ENCODE results near the gene SAA4.
"Not testable (repeated sequence)": the region's sequence is repeated elsewhere in the genome, so short reads cannot be mapped to it uniquely, and the experiment has no call there.

The SAA4 gene

DNA sequence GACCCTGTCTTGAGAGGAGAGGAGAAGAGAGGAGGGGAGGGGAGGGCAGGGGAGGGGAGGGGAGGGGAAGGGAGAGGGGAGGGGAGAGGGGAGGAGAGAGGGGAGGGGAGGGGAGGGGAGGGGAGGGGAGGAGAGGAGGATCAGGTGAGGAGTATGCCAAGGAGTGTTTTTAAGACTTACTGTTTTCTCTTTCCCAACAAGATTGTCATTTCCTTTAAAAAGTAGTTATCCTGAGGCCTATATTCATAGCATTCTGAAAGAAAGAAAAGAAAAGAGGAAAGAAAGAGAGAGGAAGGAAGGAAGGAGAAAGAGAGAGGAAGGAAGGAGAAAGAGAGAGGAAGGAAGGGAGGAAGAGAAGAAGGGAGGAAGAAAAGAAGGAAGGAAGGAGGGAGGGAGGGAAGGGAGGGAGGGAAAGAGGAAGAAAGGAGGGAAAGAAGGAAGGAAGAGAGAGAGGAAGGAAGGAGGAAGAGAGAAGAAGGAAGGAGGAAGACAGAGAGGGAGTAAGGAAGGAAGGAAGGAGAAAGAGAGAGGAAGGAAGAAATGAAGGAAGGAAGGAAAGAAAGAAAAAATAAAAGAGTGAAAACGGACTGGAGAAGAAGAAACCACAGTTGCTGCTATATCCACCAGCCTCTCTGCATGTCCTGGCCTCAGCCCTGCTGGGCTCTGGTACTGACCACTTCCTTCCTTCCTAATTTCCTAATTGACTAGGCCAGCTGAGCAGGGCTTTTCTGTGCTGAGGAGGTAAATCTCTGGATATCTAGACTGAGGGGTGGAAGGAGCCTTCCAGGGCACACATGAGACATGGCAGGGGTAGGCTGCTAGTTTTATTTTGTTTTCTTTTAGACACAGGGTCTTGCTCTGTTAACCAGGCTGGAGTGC is 28.3 kb upstream of the SAA4 start:
- H3K27me3 ChIP-seq (ENCODE audit: low read depth, low read length) = no peaks in the 10 kb centered on the region
- no peak overlapping the region for H3K27ac ChIP-seq (ENCODE audit: low read length)
- H3K9me3 ChIP-seq (ENCODE audit: control insufficient read depth in 1 of 2, low read length in 2 of 2) = no peaks in the 10 kb centered on the region
- H3K36me3 ChIP-seq (ENCODE audit: control insufficient read depth in 1 of 2, insufficient read depth in 2 of 2, low read length in 2 of 2) = no peaks in the 10 kb centered on the region
- H3K4me1 ChIP-seq (ENCODE audit: control insufficient read depth in 1 of 2, insufficient read depth in 2 of 2, low read length in 2 of 2) = no peaks in the 10 kb centered on the region
- H3K4me3 ChIP-seq (ENCODE audit: low read depth in 1 of 2, low read length in 2 of 2) = no peak overlapping the region

DNA sequence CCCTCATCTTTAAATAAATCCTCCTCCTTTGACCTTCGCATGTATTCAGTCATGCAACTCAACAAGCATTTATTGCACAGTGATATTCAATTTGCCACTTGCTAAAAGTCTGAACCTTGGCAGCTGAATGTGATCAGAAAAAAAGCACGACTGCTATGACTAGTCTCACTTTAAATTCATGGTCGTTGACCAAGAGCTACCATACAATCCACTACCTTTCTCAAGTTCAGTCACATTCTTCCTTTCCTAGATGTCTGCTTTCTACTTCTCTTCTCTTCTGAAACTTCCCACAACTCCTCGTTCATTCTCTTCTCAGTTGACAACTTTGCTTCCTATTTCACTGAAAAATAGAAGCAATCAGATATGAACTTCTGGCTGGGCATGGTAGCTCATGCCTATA is 27.4 kb upstream of the SAA4 start:
- Histone ChIP-seq H3K27me3 (ENCODE audit: low read depth, low read length) (no peaks in the 10 kb centered on the region), H3K4me1 (ENCODE audit: control insufficient read depth in 1 of 2, insufficient read depth in 2 of 2, low read length in 2 of 2) (no peaks in the 10 kb centered on the region), H3K9me3 (ENCODE audit: control insufficient read depth in 1 of 2, low read length in 2 of 2) (no peaks in the 10 kb centered on the region), H3K36me3 (ENCODE audit: control insufficient read depth in 1 of 2, insufficient read depth in 2 of 2, low read length in 2 of 2) (no peaks in the 10 kb centered on the region), H3K27ac (ENCODE audit: low read length) (no peak overlapping the region), H3K4me3 (ENCODE audit: low read depth in 1 of 2, low read length in 2 of 2) (no peak overlapping the region)

DNA sequence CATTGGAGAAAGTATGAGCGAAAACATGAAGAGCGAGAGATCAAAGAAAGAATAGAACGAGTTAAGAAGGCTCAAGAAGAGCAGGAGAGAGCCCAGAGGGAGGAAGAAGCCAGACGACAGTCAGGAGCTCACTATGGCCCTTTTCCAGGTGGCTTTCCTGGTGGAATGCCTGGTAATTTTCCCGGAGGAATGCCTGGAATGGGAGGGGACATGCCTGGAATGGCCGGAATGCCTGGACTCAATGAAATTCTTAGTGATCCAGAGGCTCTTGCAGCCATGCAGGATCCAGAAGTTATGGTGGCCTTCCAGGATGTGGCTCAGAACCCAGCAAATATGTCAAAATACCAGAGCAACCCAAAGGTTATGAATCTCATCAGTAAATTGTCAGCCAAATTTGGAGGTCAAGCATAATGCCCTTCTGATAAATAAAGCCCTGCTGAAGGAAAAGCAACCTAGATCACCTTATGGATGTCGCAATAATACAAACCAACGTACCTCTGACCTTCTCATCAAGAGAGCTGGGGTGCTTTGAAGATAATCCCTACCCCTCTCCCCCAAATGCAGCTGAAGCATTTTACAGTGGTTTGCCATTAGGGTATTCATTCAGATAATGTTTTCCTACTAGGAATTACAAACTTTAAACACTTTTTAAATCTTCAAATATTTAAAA is 26.2 kb upstream of the SAA4 start:
- not testable (repeated sequence) for H3K27me3 ChIP-seq (ENCODE audit: low read depth, low read length); H3K9me3 ChIP-seq (ENCODE audit: control insufficient read depth in 1 of 2, low read length in 2 of 2); H3K36me3 ChIP-seq (ENCODE audit: control insufficient read depth in 1 of 2, insufficient read depth in 2 of 2, low read length in 2 of 2); H3K4me1 ChIP-seq (ENCODE audit: control insufficient read depth in 1 of 2, insufficient read depth in 2 of 2, low read length in 2 of 2); H3K27ac ChIP-seq (ENCODE audit: low read length); H3K4me3 ChIP-seq (ENCODE audit: low read depth in 1 of 2, low read length in 2 of 2)

DNA sequence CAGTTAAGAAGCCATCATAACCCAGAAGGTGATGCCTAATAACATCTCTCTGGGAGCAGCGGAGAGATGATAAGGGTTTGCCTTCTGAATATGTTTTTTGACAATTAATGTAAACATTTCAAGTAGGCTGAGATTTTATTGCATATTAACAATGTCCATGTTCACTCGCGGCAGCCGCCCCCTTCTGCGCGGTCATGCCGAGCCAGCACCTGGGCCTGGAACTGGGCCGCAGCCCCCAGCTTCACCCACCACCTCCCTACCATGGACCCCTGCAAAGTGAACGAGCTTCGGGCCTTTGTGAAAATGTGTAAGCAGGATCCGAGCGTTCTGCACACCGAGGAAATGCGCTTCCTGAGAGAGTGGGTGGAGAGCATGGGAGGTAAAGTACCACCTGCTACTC is 25.1 kb upstream of the SAA4 start:
- H3K27ac ChIP-seq (ENCODE audit: low read length) = no peak overlapping the region
- H3K4me1 ChIP-seq (ENCODE audit: control insufficient read depth in 1 of 2, insufficient read depth in 2 of 2, low read length in 2 of 2) = no peaks in the 10 kb centered on the region
- H3K36me3 ChIP-seq (ENCODE audit: control insufficient read depth in 1 of 2, insufficient read depth in 2 of 2, low read length in 2 of 2) = no peaks in the 10 kb centered on the region
- H3K27me3 ChIP-seq (ENCODE audit: low read depth, low read length) = no peaks in the 10 kb centered on the region
- H3K9me3 ChIP-seq (ENCODE audit: control insufficient read depth in 1 of 2, low read length in 2 of 2) = no peaks in the 10 kb centered on the region
- no peak overlapping the region for H3K4me3 ChIP-seq (ENCODE audit: low read depth in 1 of 2, low read length in 2 of 2)

DNA sequence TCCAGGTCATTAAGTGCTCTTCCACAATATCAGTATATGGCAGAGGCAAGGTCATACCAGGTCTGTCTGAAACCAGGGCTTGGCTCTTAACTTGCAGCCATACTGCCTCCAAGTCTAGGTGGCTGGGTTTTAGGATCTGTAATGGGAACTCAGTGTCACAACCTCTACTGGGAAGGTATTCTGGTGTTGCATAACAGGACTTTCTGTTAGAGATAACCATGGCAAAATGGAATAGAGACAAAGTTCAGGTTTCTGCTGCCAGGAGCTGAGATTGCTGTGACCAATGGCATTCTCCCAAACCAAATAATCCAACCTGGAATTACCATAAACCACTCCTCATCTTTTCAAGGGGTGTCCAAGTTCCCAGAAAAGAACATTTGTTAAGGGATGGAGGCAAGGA is 22.7 kb upstream of the SAA4 start:
- Histone ChIP-seq H3K27me3 (ENCODE audit: low read depth, low read length) (no peaks in the 10 kb centered on the region), H3K27ac (ENCODE audit: low read length) (no peak overlapping the region)

DNA sequence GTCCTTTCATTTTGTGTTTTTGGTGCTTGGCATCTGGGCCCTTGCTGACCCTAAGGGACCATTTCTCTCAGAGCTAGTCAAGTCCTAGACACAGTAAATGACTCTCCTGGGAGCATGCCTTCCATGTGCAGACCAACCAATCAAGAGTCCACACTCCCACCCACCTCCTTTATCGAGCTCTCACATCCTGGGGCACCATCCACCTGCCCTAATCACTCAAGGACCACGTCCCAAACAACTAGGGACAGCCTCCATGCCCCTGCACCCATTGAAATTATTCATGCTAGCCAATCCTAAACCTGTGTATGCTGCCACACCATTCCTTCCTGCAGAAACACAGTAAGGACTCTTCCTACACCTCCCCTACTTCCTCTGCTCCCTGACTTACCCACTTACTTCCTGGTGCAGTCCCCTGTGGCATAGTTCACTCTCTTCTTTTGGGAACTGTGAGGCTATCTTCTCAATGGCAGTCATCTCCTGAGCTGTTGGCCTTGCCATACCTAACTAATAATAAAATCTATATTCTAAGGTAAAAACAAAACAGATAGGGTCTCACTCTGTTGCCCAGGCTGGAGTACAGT is 18.3 kb upstream of the SAA4 start:
- no peaks in the 10 kb centered on the region for H3K36me3 ChIP-seq (ENCODE audit: control insufficient read depth in 1 of 2, insufficient read depth in 2 of 2, low read length in 2 of 2)
- H3K9me3 ChIP-seq (ENCODE audit: control insufficient read depth in 1 of 2, low read length in 2 of 2) = no peaks in the 10 kb centered on the region
- H3K27me3 ChIP-seq (ENCODE audit: low read depth, low read length) = no peaks in the 10 kb centered on the region
- H3K4me3 ChIP-seq (ENCODE audit: low read depth in 1 of 2, low read length in 2 of 2) = no peak overlapping the region
- H3K27ac ChIP-seq (ENCODE audit: low read length) = no peak overlapping the region
- H3K4me1 ChIP-seq (ENCODE audit: control insufficient read depth in 1 of 2, insufficient read depth in 2 of 2, low read length in 2 of 2) = no peaks in the 10 kb centered on the region

More for the DNA sequence above, 22.7 kb upstream of the SAA4 start:
- no peak overlapping the region for H3K4me3 ChIP-seq (ENCODE audit: low read depth in 1 of 2, low read length in 2 of 2)
- H3K4me1 ChIP-seq (ENCODE audit: control insufficient read depth in 1 of 2, insufficient read depth in 2 of 2, low read length in 2 of 2) = no peaks in the 10 kb centered on the region
- no peaks in the 10 kb centered on the region for H3K9me3 ChIP-seq (ENCODE audit: control insufficient read depth in 1 of 2, low read length in 2 of 2)
- no peaks in the 10 kb centered on the region for H3K36me3 ChIP-seq (ENCODE audit: control insufficient read depth in 1 of 2, insufficient read depth in 2 of 2, low read length in 2 of 2)

DNA sequence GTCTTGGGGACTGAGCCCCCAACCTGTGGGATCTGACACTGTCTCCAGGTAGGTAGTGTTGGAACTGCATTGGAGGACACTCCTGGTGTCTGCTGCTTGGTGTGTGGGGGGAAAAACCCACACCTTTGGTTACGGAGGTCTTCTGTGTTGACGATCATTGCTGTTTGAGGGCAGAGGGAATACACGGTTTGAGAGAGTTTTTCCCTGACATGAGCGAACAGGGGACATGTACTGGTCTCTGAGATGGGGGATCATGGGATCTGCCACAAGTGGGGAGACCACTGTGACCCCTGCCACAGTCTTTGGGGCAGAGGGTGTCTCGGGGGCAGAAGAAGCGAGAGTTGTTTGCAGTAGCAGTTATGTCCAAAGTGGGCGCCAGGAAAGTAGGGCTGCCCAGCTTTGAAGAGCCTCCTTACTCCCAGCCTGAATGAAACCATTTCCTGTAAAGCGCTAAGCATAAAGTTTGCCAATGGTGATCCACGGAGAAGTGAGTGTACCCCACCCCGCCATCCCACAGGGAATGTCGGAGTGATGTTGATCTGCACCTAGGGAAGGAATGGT is 17.3 kb upstream of the SAA4 start:
- Histone ChIP-seq H3K36me3 (ENCODE audit: control insufficient read depth in 1 of 2, insufficient read depth in 2 of 2, low read length in 2 of 2) (no peaks in the 10 kb centered on the region), H3K27ac (ENCODE audit: low read length) (no peak overlapping the region), H3K9me3 (ENCODE audit: control insufficient read depth in 1 of 2, low read length in 2 of 2) (no peaks in the 10 kb centered on the region), H3K27me3 (ENCODE audit: low read depth, low read length) (no peaks in the 10 kb centered on the region), H3K4me1 (ENCODE audit: control insufficient read depth in 1 of 2, insufficient read depth in 2 of 2, low read length in 2 of 2) (no peaks in the 10 kb centered on the region), H3K4me3 (ENCODE audit: low read depth in 1 of 2, low read length in 2 of 2) (no peak overlapping the region)

DNA sequence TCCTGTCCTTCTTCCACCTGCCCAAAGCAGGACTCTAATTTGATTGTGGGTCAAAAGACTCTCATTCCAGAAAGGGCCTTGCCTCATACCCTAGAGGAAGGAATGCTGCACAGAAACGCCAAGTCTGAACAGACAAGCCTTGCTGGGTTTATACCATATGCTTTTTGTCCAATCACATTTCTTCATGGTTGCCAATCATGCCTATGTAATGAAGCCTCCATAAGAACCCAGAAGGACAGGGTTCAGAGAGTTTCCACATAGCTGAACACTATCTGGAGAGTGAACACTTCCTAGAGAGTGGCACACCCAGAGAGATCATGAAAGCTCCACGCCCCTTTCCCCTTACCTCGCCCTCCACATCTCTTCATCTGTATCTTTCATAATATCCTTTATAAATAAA is 16.6 kb upstream of the SAA4 start:
- H3K4me3 ChIP-seq (ENCODE audit: low read depth in 1 of 2, low read length in 2 of 2) = no peak overlapping the region
- H3K27ac ChIP-seq (ENCODE audit: low read length) = no peak overlapping the region
- no peaks in the 10 kb centered on the region for H3K27me3 ChIP-seq (ENCODE audit: low read depth, low read length)
- no peaks in the 10 kb centered on the region for H3K36me3 ChIP-seq (ENCODE audit: control insufficient read depth in 1 of 2, insufficient read depth in 2 of 2, low read length in 2 of 2)
- H3K9me3 ChIP-seq (ENCODE audit: control insufficient read depth in 1 of 2, low read length in 2 of 2) = no peaks in the 10 kb centered on the region
- H3K4me1 ChIP-seq (ENCODE audit: control insufficient read depth in 1 of 2, insufficient read depth in 2 of 2, low read length in 2 of 2) = no peaks in the 10 kb centered on the region

DNA sequence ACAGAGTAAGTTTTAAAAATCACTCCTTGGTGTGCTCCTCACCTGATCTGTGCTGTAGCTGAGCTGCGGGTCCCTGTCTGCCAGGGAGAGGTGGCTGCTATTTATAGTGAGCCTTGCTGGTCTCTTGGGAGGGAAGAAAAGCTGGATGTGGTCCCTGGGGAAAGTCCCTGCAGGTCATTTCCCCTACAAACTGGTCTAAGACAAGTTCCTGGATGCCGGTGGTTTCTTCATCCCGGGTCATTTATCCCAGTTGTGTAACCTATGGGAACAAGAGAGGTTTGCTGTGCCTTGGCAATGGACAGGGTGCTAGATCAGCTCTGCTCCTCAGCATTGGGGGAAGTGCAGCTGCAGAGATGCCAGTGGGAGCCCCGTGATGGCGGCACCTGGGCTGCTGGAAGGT is 12.0 kb upstream of the SAA4 start, which contains the start of gene SAA2:
Gene SAA2 (minus strand): TSS at position 108 of the 400 bp plus-strand sequence. CDS start 657 bp downstream, outside the sequence.
- H3K27ac ChIP-seq (ENCODE audit: low read length) = no peak within 1 kb of the TSS
- H3K4me1 ChIP-seq (ENCODE audit: control insufficient read depth in 1 of 2, insufficient read depth in 2 of 2, low read length in 2 of 2) = no peaks in the 10 kb centered on the region
- H3K4me3 ChIP-seq (ENCODE audit: low read depth in 1 of 2, low read length in 2 of 2) = no peak within 1 kb of the TSS
- H3K27me3 ChIP-seq (ENCODE audit: low read depth, low read length) = no peaks in the 10 kb centered on the region
- H3K36me3 ChIP-seq (ENCODE audit: control insufficient read depth in 1 of 2, insufficient read depth in 2 of 2, low read length in 2 of 2) = no peaks in the 10 kb centered on the region
- H3K9me3 ChIP-seq (ENCODE audit: control insufficient read depth in 1 of 2, low read length in 2 of 2) = no peaks in the 10 kb centered on the region

DNA sequence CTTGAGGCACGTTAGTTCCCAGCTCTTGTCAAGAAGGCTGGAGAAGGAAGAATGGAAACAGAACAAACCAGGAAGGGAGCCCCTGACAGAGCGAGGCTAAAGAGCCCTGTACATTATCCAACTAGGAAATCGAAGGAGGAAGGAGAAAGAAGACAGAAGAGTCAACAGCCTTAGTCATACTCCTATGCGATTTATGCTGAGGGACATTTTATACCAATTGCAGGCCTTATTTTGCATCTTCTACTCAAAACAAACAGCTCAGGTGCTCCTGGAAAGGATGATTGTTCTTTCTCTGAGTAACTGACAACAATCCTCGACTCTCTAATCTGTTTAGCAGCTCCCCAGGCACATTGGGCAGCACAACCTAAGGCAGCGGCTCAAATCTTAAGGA is 10.6 kb upstream of the SAA4 start:
- not testable (repeated sequence) for H3K27ac ChIP-seq (ENCODE audit: low read length); H3K9me3 ChIP-seq (ENCODE audit: control insufficient read depth in 1 of 2, low read length in 2 of 2); H3K36me3 ChIP-seq (ENCODE audit: control insufficient read depth in 1 of 2, insufficient read depth in 2 of 2, low read length in 2 of 2); H3K4me1 ChIP-seq (ENCODE audit: control insufficient read depth in 1 of 2, insufficient read depth in 2 of 2, low read length in 2 of 2); H3K27me3 ChIP-seq (ENCODE audit: low read depth, low read length); H3K4me3 ChIP-seq (ENCODE audit: low read depth in 1 of 2, low read length in 2 of 2)

DNA sequence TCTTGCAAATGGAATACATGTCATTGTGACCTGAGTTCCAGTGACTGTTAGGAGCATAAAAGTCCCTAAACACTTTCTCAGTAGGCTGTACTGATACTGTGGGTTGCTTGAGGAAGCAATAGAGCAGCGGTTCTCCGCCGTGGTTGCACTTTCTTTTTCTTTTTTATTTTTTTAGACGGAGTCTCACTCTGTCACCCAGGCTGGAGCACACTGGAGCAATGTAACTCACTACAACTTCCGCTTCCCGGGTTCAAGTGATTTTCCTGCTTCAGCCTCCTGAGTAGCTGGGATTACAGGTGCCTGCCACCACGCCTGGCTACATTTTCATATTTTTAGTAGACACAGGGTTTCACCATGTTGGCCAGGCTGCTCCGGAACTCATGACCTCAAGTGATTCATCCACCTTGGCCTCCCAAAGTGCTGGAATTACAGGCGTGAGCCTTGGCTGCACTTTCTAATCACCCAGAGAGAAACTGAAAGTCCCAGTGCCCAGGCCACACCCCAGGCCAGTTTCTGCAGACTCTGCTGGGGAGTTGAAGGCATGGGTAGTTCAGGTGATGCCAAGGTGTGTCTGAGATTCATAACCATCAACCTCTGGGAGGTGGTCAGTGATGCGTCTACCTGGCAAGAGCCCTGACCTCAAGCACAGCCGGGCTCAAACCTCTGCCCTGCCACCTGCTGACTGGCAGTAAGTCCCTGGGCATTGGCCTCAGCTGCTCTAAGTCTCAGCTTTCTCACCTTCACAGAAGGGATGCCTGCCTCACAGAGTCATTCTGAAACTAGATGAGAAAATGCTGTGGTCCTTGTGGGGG is 10.0 kb upstream of the SAA4 start:
- not testable (repeated sequence) for H3K4me1 ChIP-seq (ENCODE audit: control insufficient read depth in 1 of 2, insufficient read depth in 2 of 2, low read length in 2 of 2); H3K36me3 ChIP-seq (ENCODE audit: control insufficient read depth in 1 of 2, insufficient read depth in 2 of 2, low read length in 2 of 2); H3K27me3 ChIP-seq (ENCODE audit: low read depth, low read length); H3K9me3 ChIP-seq (ENCODE audit: control insufficient read depth in 1 of 2, low read length in 2 of 2); H3K27ac ChIP-seq (ENCODE audit: low read length); H3K4me3 ChIP-seq (ENCODE audit: low read depth in 1 of 2, low read length in 2 of 2)

All from muscle layer of duodenum (tissue), 2 donors.